C4-2B (cell line): ENCODE results near the gene TYW1.

Experiments used
- CTCF ChIP-seq: fragments of 450-650 bp; conservative IDR thresholded peaks from 2 replicates; pipeline ENCODE4 v1.5.1; 2017; ENCODE audit warnings: mild to moderate bottlenecking
- ZFX ChIP-seq: fragments of 450-650 bp; IDR thresholded peaks from 2 replicates; pipeline ENCODE4 v1.6.1; 2017

GRCh38 chr7:67056683-67057082, 60.0 kb downstream of the TYW1 start:
- no peak for TF ChIP-seq CTCF
- TF ChIP-seq ZFX = no peak
